Neural cell (in vitro differentiated cells): ENCODE measurements around the gene MYL7.

Experiments
- EP300 ChIP-seq: fragments of 450-650 bp; conservative IDR thresholded peaks from 2 replicates; pipeline ENCODE4 v1.6.1; 2014; ENCODE audit warnings: antibody characterized with exemption, mild to moderate bottlenecking, moderate library complexity; ENCODE audit not compliant: poor library complexity, severe bottlenecking
- EZH2 ChIP-seq: fragments of 200-600, 300-800 bp; shearing (Covaris generic), sonication (generic); IDR thresholded peaks from 2 replicates; pipeline ENCODE4 v1.6.1; 2014; ENCODE audit warnings: antibody characterized with exemption, low read length, borderline replicate concordance, mild to moderate bottlenecking; ENCODE audit not compliant: insufficient read depth, poor library complexity, severe bottlenecking
- POLR2AphosphoS5 ChIP-seq: IDR thresholded peaks from 2 replicates; pipeline ENCODE4 v1.6.1; 2012
- RAD21 ChIP-seq: fragments of 450-650 bp; conservative IDR thresholded peaks from 2 replicates; pipeline ENCODE4 v1.6.1; 2014; ENCODE audit warnings: antibody characterized with exemption, mild to moderate bottlenecking, moderate library complexity
- TAF1 ChIP-seq: IDR thresholded peaks from 2 replicates; pipeline ENCODE4 v1.6.1; 2012; ENCODE audit warnings: low read depth
- TF ChIP-seq, protein P1 (sequence below): fragments of 450-650 bp; IDR thresholded peaks from 2 replicates; pipeline ENCODE4 v1.5.1; 2014; ENCODE audit warnings: antibody characterized with exemption, mild to moderate bottlenecking, moderate library complexity; ENCODE audit not compliant: poor library complexity, severe bottlenecking

DNA sequence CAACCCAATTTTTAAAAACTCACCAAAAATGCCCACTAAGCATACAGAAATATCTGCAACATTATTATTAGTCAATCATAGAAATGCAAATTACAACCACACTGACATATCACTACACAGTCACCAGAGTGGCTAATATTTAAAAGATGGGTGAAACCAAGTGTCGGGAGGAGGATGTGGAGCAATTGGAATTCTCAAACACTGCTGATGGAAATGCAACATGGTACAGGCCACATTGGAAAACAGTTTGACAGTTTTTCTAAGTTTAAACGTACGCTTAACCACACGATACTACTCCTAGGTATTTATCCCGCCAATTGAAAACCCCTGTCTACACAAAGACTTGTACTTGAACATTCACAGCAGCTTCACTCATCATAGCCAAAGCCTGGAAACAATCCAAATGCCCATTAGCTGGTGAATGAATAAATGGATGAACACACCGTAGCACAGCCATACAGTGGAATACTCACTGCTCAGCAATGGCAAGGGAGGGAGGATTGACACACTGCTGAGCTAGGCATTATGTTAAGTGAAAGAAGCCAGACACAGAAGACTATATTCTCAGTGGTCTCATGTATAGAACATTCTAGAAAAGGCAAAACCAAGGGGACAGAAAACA is 31.8 kb upstream of the MYL7 start:
- TF ChIP-seq POLR2AphosphoS5 (no peak), EP300 (no peak), TAF1 (no peak), EZH2 (no peak), RAD21 (no peak)
- TF ChIP-seq, protein P1, sequence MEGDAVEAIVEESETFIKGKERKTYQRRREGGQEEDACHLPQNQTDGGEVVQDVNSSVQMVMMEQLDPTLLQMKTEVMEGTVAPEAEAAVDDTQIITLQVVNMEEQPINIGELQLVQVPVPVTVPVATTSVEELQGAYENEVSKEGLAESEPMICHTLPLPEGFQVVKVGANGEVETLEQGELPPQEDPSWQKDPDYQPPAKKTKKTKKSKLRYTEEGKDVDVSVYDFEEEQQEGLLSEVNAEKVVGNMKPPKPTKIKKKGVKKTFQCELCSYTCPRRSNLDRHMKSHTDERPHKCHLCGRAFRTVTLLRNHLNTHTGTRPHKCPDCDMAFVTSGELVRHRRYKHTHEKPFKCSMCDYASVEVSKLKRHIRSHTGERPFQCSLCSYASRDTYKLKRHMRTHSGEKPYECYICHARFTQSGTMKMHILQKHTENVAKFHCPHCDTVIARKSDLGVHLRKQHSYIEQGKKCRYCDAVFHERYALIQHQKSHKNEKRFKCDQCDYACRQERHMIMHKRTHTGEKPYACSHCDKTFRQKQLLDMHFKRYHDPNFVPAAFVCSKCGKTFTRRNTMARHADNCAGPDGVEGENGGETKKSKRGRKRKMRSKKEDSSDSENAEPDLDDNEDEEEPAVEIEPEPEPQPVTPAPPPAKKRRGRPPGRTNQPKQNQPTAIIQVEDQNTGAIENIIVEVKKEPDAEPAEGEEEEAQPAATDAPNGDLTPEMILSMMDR, result no peak
